HEK293T (cell line): Measurements from ENCODE around the gene SLAIN1.

Experiments used
- CTBP1 ChIP-seq: fragments of 450-650 bp; IDR thresholded peaks from 2 replicates; pipeline ENCODE4 v1.6.1; 2016; ENCODE audit warnings: borderline replicate concordance
- NFRKB ChIP-seq: fragments of 450-650 bp; IDR thresholded peaks from 2 replicates; pipeline ENCODE4 v1.6.1; 2016; ENCODE audit warnings: mild to moderate bottlenecking, moderate library complexity
- SP1 ChIP-seq: fragments of 450-650 bp; IDR thresholded peaks from 2 replicates; pipeline ENCODE4 v1.6.1; 2017
- SUZ12 ChIP-seq: fragments of 450-650 bp; IDR thresholded peaks from 2 replicates; pipeline ENCODE4 v1.6.1; 2016; ENCODE audit warnings: mild to moderate bottlenecking

- no peak for TF ChIP-seq NFRKB
- TF ChIP-seq SUZ12 = no peak
- TF ChIP-seq CTBP1 = no peak
- TF ChIP-seq SP1 = no peak
These were observed 102.7 kb downstream of the SLAIN1 start for GRCh38 chr13:77800219-77800618.
